ENCODE measurements around the gene IGSF9B. TPM values are rescaled to one million over a fixed set of nuclear protein-coding genes. Genes with fewer than 3 reads are reported as not detected.

The IGSF9B gene
- total and polyA plus RNA-seq, 12 donors = 0.12 to 23.4 (median 1.6) TPM

DNA sequence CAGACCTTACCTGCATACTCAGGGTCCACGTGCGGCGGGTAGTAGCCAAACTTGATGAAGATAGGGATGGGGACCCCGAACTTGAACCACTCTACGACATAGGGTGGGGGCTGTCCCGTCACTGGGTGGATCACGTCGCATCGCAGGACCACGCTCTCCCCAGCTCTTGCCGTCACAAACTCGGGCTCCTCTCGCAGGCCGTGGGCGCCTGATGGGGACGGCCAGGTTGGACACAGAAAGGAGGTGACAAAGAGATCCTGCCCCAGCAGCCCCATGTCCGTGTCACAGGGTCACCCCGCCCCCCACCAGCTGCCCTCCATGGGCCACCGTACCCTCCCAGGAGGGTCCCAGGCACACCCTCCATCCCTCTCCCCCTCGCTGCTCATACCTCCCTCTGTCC lies 10.7 kb downstream of the IGSF9B start:
- Histone ChIP-seq H3K36me3 (replicated peaks in 1 of 2) (no peaks in the 10 kb centered on the region), H3K4me3 (no peak overlapping the region), H3K4me1 (replicated peaks in 1 of 2) (no peaks in the 10 kb centered on the region), H3K9me3 (replicated peaks in 1 of 3) (no peaks in the 10 kb centered on the region), H3K27me3 (peaks cover 6% of the 10 kb centered on the region), H3K27ac (peak overlapping the region in 1 of 5 donors; percentile 76)
- TF ChIP-seq, protein P1, sequence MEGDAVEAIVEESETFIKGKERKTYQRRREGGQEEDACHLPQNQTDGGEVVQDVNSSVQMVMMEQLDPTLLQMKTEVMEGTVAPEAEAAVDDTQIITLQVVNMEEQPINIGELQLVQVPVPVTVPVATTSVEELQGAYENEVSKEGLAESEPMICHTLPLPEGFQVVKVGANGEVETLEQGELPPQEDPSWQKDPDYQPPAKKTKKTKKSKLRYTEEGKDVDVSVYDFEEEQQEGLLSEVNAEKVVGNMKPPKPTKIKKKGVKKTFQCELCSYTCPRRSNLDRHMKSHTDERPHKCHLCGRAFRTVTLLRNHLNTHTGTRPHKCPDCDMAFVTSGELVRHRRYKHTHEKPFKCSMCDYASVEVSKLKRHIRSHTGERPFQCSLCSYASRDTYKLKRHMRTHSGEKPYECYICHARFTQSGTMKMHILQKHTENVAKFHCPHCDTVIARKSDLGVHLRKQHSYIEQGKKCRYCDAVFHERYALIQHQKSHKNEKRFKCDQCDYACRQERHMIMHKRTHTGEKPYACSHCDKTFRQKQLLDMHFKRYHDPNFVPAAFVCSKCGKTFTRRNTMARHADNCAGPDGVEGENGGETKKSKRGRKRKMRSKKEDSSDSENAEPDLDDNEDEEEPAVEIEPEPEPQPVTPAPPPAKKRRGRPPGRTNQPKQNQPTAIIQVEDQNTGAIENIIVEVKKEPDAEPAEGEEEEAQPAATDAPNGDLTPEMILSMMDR (IDR thresholded peaks at IDR 0.05) = no peak
- TF ChIP-seq POLR2A (IDR thresholded peaks at IDR 0.05) = no peak
- intact Hi-C loops (cut with DNase I) = no loop called here
- WGBS, 4 donors = 74 to 80% (median 78%) methylated on average over 8 to 20 of the region's 20 CpGs
- no peak for DNase-seq

DNA sequence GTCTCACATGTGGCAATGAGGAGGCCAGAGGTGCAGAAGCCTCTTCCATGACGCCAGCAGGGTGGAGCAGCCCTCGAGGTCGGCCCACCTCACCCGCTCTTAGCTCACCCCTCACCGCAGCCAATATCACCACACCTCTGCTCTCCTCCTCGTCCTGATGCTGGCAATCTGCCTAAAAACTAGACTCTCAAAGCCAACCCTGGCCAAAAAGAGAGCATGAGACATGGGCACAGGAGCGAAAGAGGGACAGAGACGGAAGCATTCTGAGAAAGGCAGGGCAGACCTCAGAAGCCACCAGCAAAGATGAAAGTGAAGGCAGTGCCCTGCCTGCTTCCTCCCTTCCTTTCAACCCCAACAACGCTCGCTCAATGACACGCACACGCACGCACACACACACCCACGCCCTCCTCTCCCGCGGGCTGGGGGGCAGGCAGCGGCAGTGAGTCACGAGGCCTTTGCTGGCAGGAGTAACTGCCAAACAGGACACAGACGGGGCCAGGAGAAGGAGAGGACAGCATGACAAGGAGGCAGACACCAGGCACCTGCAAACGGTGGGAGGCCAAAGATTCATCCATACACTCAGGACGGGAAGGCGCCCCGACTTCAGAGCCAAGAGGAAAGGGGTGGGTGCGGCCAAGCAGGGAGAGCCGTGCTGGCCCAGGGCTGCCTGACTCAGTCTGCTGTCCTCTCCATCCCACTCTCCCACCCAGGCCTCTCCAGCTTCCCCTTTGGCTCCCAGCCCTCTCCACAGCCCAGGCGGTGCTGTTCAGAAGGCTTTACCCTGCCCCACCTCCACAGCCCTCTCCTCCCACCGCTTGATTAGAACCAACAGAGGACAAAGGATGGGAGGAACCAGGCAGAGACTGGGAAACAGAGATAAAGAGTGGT lies 11.4 kb downstream of the IGSF9B start:
- Histone ChIP-seq H3K27me3 (peaks cover 6% of the 10 kb centered on the region), H3K4me1 (replicated peaks in 1 of 2) (no peaks in the 10 kb centered on the region), H3K36me3 (replicated peaks in 1 of 2) (no peaks in the 10 kb centered on the region), H3K4me3 (no peak overlapping the region), H3K27ac (peak overlapping the region in 1 of 5 donors; percentile 76), H3K9me3 (replicated peaks in 1 of 3) (no peaks in the 10 kb centered on the region)
- no peak for TF ChIP-seq POLR2A (IDR thresholded peaks at IDR 0.05)
- TF ChIP-seq, protein P1 (IDR thresholded peaks at IDR 0.05) = no peak
- 56 to 62% (median 59%) methylated on average over 23 to 27 of the region's 27 CpGs for WGBS, 4 donors
- peak in 3 of 7 donors; percentile 15 to 86 (median 41) for DNase-seq
- intact Hi-C loops (cut with DNase I) = no loop called here

DNA sequence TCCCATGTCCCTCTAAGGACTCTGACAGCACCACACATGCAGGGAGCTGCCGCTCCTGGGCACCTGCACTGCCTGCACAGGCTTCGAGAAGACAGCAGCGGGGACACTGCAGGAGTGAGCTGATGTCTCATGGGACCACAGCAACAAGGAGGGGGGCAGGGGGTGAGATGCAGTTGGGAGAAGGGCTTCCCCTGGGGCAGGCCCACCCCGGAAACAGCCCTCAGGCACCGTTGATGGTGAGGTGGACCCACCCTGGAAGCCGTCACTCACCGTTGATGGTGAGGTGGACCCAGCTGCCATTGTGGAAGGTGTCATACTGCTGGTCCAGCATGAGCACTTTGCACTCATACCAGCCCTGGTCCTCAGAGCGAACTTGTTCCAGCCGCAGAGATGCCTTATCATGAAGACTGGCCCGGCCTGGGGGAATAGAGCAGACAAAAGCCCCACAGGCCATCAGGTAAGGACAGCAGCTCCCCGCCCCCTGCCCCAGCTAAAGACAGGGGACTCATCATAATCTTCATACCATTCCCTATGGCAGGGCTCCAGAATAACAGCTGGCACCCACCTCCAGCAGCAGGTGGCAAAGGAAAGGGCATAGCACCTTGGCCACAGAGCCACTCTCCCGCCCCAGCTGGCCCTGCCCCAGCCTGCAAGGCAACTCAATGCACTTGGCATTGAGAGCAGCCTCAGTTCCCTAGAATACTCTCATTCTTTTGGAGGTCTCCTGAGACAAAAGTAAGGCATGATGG lies 12.6 kb downstream of the IGSF9B start:
- no peaks in the 10 kb centered on the region for H3K4me1 ChIP-seq (replicated peaks in 1 of 2)
- DNase-seq = no peak
- intact Hi-C loops (cut with DNase I) = no loop called here
- no peaks in the 10 kb centered on the region for H3K36me3 ChIP-seq (replicated peaks in 1 of 2)
- 61 to 89% (median 83%) methylated on average over 4 to 12 of the region's 12 CpGs for WGBS, 4 donors
- H3K9me3 ChIP-seq (replicated peaks in 1 of 3) = no peaks in the 10 kb centered on the region
- peaks cover 6% of the 10 kb centered on the region for H3K27me3 ChIP-seq
- H3K4me3 ChIP-seq = no peak overlapping the region
- no peak for TF ChIP-seq POLR2A (IDR thresholded peaks at IDR 0.05)
- TF ChIP-seq, protein P1 (IDR thresholded peaks at IDR 0.05) = no peak
- H3K27ac ChIP-seq = peak overlapping the region in 1 of 5 donors; percentile 76

DNA sequence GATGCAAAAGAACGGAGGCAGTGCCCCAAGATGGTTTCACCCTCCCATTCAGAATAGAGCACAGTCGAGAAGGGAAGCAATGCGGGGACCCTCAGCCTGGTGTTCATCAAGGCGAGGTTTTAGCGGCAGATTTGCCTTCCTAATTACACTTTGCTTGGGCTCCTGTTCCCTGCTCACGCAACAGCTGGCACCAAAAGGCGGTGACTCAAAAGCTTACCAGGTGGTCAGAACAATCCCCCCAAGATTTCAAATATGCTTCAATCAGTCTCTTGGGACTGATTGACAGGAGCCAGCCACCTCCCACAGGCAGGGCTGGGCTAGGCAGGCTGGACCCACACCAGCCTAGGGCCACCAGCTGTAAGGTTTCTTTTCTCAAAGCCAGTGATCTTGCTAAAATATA lies 14.2 kb downstream of the IGSF9B start:
- H3K4me1 ChIP-seq (replicated peaks in 1 of 2) = no peaks in the 10 kb centered on the region
- TF ChIP-seq POLR2A (IDR thresholded peaks at IDR 0.05) = no peak
- TF ChIP-seq, protein P1 (IDR thresholded peaks at IDR 0.05) = no peak

More for the DNA sequence above, 14.2 kb downstream of the IGSF9B start:
- H3K27me3 ChIP-seq = no peaks in the 10 kb centered on the region
- no peaks in the 10 kb centered on the region for H3K36me3 ChIP-seq (replicated peaks in 1 of 2)
- DNase-seq = no peak
- no peak overlapping the region for H3K27ac ChIP-seq
- H3K9me3 ChIP-seq (replicated peaks in 1 of 3) = no peaks in the 10 kb centered on the region
- H3K4me3 ChIP-seq = no peak overlapping the region
- intact Hi-C loops (cut with DNase I) = no loop called here
- 82 to 88% (median 84%) methylated on average over 6 to 7 of the region's 7 CpGs for WGBS, 4 donors

All from adrenal gland (tissue), 12 donors.